C4-2B (cell line): ENCODE data around the gene GLS.
A peak's percentile ranks its signal among the peaks of the same experiment; 100 is the strongest.

Experiments used
- H3K27ac ChIP-seq: fragments of 450-650 bp; 2 replicates; pipeline ENCODE4 v1.5.1; 2017
- CTCF ChIP-seq: fragments of 450-650 bp; conservative IDR thresholded peaks from 2 replicates; pipeline ENCODE4 v1.5.1; 2017; ENCODE audit warnings: mild to moderate bottlenecking
- ZFX ChIP-seq: fragments of 450-650 bp; IDR thresholded peaks from 2 replicates; pipeline ENCODE4 v1.6.1; 2017

GLS gene

GRCh38 chr2:191006997-191007783, 126.6 kb downstream of the GLS start:
- TF ChIP-seq CTCF (no peak), ZFX (no peak)

GRCh38 chr2:191008286-191008685, 127.7 kb downstream of the GLS start:
- TF ChIP-seq CTCF = no peak
- TF ChIP-seq ZFX = no peak
- no peak overlapping the region for H3K27ac ChIP-seq

More at GRCh38 chr2:191006997-191007783, 126.6 kb downstream of the GLS start:
- H3K27ac ChIP-seq = no peak overlapping the region

- TF ChIP-seq ZFX (no peak), CTCF (no peak)
- H3K27ac ChIP-seq = no peak overlapping the region
These were observed 129.1 kb downstream of the GLS start for GRCh38 chr2:191009541-191010374.

GRCh38 chr2:191010887-191011885, 130.6 kb downstream of the GLS start:
- TF ChIP-seq CTCF (no peak), ZFX (no peak)
- no peak overlapping the region for H3K27ac ChIP-seq

GRCh38 chr2:191012346-191012745, 131.7 kb downstream of the GLS start:
- H3K27ac ChIP-seq = no peak overlapping the region
- no peak for TF ChIP-seq ZFX
- TF ChIP-seq CTCF = no peak

GRCh38 chr2:191012845-191013681, 132.4 kb downstream of the GLS start:
- H3K27ac ChIP-seq = peak overlapping the region; percentile 90
- TF ChIP-seq ZFX (no peak), CTCF (no peak)
